Naive thymus-derived CD8-positive, alpha-beta T cell (primary cell): ENCODE data around the gene STRN4. TPM values are rescaled to one million over a fixed set of nuclear protein-coding genes. Genes with fewer than 3 reads are reported as not detected.
"Not testable (repeated sequence)": the region's sequence is repeated elsewhere in the genome, so short reads cannot be mapped to it uniquely, and the experiment has no call there.

ENCODE experiments used
- ATAC-seq, 2 donors: fragments of 150-1000 bp; cut with Tn5 transposase in 1 of 2; sonication (Bioruptor Pico), chemical (Tn5 transposase) in 1 of 2; 1 replicate in 1 of 2; 2 replicates in 1 of 2; pipeline ENCODE4 v1.10.0; 2021; ENCODE audit warnings: mild to moderate bottlenecking in 2 of 2, moderate library complexity in 2 of 2
- POLR2A ChIA-PET: fragments of 350-600 bp; sonication (Branson Sonifier 250); formaldehyde crosslinking; loops from one replicate; lab custom pipeline; 2021; ENCODE audit warnings: antibody characterized with exemption; lab: Charles Lee
- DNase-seq, 10 donors: peaks; one replicate each; pipeline versions ENCODE4 v3.0.0 to v3.0.0-alpha.2; 2020 to 2022
- H3K27ac Mint-ChIP-seq, 10 donors: one replicate each; pipeline ENCODE4 v1.8.0; 2020 to 2022; ENCODE audit warnings: mild to moderate bottlenecking in 10 of 10, mixed read lengths in 10 of 10, moderate library complexity in 4 of 10, inconsistent platforms in 1 of 10
- H3K27me3 Mint-ChIP-seq, 5 donors: one replicate each; pipeline ENCODE4 v1.8.0; 2021 to 2022; ENCODE audit warnings: mixed read lengths in 5 of 5
- H3K36me3 Mint-ChIP-seq, 3 donors: one replicate each; pipeline ENCODE4 v1.8.0; 2020 to 2022; ENCODE audit warnings: mixed read lengths in 3 of 3, mild to moderate bottlenecking in 2 of 3, inconsistent platforms in 1 of 3
- H3K4me1 Mint-ChIP-seq, 4 donors: one replicate each; pipeline ENCODE4 v1.8.0; 2021 to 2022; ENCODE audit warnings: mixed read lengths in 4 of 4
- H3K4me3 Mint-ChIP-seq, 10 donors: one replicate each; pipeline ENCODE4 v1.8.0; 2020 to 2022; ENCODE audit warnings: mild to moderate bottlenecking in 10 of 10, mixed read lengths in 10 of 10, moderate library complexity in 6 of 10, inconsistent platforms in 1 of 10
- H3K9me3 Mint-ChIP-seq, 9 donors: one replicate each; pipeline ENCODE4 v1.8.0; 2020 to 2022; ENCODE audit warnings: mixed read lengths in 9 of 9, mild to moderate bottlenecking in 3 of 9, inconsistent platforms in 1 of 9, moderate library complexity in 1 of 9
- polyA plus RNA-seq, 3 donors: library from polyadenylated mRNA; unstranded; fragments of 300-500 nt; fragmentation: Illumina TruSeq; gene quantifications; one replicate each; pipeline ENCODE4 v1.2.3, GENCODE V29; 2021
- total RNA-seq, 8 experiments: library from RNA in 2 of 8; stranded (reverse) in 2 of 8; gene quantifications; one replicate each; pipeline ENCODE4 v1.2.3 and lab custom pipeline; 2021 to 2026

STRN4 gene
- total and polyA plus RNA-seq, 5 experiments from 2014 or later = 8.2 to 81.9 (median 25.7) TPM

DNA sequence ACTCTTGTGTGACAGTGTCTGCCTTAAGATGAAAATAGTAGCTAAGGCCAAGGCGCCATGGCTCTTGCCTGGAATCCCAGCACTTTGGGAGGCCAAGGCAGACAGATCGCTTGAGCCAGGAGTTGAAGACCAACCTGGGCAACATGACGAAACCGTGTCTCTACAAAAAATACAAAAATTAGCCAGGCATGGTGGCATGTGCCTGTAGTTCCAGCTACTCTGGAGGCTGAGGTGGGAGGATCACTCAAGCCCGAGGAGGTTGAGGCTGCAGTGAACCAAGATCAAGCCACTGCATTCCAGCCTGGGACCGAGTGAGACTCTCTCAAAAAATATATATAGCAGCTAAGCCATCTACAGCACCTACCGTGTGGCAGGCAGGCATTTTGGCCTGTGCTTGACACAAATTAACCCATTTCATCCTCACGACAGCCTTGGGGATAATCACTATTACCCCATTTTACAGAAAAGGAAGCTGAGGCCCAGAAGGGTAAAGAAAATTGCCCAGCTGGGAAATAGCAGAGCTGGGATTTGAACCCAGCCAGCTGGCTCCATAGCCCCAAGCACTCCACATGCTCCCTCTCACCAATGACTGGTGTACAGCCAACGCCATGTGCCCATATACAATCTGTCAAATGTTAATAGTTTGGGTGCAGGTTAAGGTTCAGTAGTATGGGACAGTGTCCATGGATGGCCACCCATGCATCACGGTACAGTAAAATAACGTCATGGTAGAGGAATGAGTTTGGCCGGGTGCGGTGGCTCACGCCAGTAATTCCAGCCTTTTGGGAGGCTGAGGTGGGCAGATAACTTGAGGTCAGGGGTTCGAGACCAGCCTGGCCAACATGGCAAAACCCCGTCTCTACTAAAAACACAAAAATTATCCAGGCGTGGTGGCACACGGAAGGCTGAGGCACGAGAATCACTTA is 39.1 kb upstream of the STRN4 start:
- peaks cover 0 to 13% (median 0%) of the 10 kb centered on the region in 3 donors for H3K36me3 Mint-ChIP-seq
- peak overlapping the region; percentile 36 to 93 (median 88) for H3K4me3 Mint-ChIP-seq
- H3K4me1 Mint-ChIP-seq = peaks cover 24 to 59% (median 54%) of the 10 kb centered on the region in 4 donors
- no peaks in the 10 kb centered on the region for H3K27me3 Mint-ChIP-seq
- H3K27ac Mint-ChIP-seq = peak overlapping the region in 9 of 10 donors; percentile 53 to 94 (median 76)
- POLR2A ChIA-PET = interaction anchor here (1.4 kb wide), 1 partner anchor 36 kb away, joined by 3 read pairs; no protein-coding TSS in a partner anchor
- ATAC-seq (no peak), DNase-seq (no peak)
- no peaks in the 10 kb centered on the region for H3K9me3 Mint-ChIP-seq

DNA sequence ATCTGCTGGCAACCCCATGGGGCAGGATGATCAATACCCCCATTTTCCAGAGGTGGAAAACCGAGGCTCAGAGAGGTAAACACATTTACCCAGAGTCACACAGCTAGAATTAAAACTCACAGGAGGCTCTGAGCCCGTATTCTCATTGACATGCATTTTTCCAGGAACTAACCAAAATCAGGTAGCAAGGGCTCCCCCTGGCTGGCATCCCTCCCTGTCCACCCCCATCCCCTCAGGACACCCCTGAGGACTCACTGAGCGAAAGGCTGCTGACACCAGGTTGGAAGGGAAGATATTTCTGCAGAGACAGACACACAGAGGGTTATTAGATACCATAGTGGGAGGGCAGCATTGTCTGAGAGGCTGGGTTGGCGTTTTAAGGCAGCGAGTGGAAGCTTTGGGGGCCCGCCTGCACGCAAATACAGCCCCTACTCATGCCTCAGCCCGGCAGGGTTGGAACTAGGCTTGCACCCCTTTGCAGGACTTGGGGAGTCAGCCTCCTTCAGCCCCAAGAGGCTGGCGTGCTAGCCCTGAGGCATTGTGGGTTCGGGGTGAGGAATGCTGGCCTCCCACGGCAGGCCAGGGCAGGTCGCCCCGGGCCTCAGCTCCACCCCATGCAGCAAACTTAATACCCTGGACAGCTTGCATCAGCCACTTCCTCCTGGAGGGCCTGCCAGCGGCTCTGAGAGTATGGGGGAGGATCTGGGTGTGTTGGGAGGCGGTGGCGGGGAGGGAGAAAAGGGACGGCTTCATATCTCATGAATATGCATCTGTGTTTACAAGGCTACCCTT is 38.2 kb upstream of the STRN4 start:
- DNase-seq (no peak), ATAC-seq (no peak)
- H3K4me1 Mint-ChIP-seq = peaks cover 24 to 57% (median 53%) of the 10 kb centered on the region in 4 donors
- H3K27me3 Mint-ChIP-seq = no peaks in the 10 kb centered on the region
- H3K27ac Mint-ChIP-seq = peak overlapping the region in 7 of 10 donors; percentile 48 to 94 (median 81)
- peaks cover 0 to 14% (median under 1%) of the 10 kb centered on the region in 3 donors for H3K36me3 Mint-ChIP-seq
- H3K9me3 Mint-ChIP-seq = no peaks in the 10 kb centered on the region
- POLR2A ChIA-PET = interaction anchor here (1.4 kb wide), 1 partner anchor 37 kb away, joined by 3 read pairs; no protein-coding TSS in a partner anchor
- peak overlapping the region in 7 of 10 donors; percentile 22 to 91 (median 54) for H3K4me3 Mint-ChIP-seq

DNA sequence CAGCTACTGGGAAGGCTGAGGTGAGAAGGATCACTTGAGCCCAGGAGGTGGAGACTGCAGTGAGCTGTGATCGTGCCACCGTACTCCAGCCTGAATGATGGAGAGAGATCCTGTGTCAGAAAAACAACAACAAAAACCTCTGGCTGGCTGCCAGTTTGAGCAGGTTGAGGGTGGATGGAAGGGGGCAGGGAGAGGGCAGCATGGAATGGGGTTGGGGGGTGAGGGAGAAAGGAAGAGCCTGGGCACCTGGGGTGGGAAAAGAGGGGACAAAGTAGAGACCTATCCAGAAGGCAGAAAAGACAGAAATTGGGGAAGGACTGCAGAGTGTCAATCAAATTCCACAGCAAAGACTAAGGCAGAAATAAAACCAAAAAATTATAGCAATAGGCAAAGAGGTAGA is 37.4 kb upstream of the STRN4 start:
- Mint-ChIP-seq H3K4me1 (peaks cover 22 to 54% (median 46%) of the 10 kb centered on the region in 4 donors), H3K9me3 (no peaks in the 10 kb centered on the region), H3K27me3 (no peaks in the 10 kb centered on the region), H3K27ac (peak overlapping the region in 3 of 10 donors; percentile 44 to 94 (median 86)), H3K36me3 (peaks cover 0 to 17% (median 2%) of the 10 kb centered on the region in 3 donors), H3K4me3 (peak overlapping the region in 1 of 10 donors; percentile 24)
- POLR2A ChIA-PET = no interaction called here
- DNase-seq (no peak), ATAC-seq (no peak)

DNA sequence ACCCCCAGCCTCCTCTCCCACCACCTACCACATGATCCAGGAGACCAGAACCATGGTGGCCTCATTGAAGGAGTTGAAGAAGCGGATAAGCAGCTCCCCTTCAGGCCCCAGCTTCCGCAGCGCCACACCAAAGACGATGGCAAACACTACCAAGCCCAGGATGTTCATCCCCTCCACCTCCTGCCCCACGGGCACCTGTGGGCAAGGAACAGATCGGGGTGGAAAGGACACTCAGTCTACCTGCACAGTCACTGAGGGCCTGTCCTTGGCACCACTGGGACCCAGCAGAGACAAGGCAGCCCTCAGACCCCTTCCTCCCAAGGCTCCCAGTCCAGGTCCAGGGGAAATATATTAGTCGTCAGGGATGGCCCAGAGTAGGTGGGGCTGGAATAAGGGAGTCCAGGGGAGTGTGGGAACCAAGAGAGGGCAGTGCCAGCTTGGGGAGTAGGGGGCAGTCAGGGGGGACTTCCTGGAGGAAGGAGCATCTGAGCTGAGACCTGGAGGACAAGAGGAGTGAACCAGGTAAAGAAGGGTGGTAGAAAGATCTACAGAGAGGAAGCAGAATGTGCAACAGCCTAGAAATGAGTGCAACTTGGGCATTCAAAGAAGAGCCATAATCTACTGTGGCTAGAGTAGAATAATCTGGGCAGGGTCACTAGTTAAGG is 36.2 kb upstream of the STRN4 start:
- peaks cover 0 to 24% (median 2%) of the 10 kb centered on the region in 3 donors for H3K36me3 Mint-ChIP-seq
- POLR2A ChIA-PET = interaction anchor here (0.7 to 1.2 kb wide), 2 partner anchors 44 to 1504 kb away, joined by 5 to 8 read pairs; no protein-coding TSS in a partner anchor
- H3K4me3 Mint-ChIP-seq = no peak overlapping the region
- no peak for DNase-seq
- peak overlapping the region in 2 of 10 donors; percentile 10 to 58 for H3K27ac Mint-ChIP-seq
- H3K4me1 Mint-ChIP-seq = peaks cover 22 to 56% (median 41%) of the 10 kb centered on the region in 4 donors
- H3K27me3 Mint-ChIP-seq = no peaks in the 10 kb centered on the region
- no peak for ATAC-seq
- H3K9me3 Mint-ChIP-seq = no peaks in the 10 kb centered on the region

DNA sequence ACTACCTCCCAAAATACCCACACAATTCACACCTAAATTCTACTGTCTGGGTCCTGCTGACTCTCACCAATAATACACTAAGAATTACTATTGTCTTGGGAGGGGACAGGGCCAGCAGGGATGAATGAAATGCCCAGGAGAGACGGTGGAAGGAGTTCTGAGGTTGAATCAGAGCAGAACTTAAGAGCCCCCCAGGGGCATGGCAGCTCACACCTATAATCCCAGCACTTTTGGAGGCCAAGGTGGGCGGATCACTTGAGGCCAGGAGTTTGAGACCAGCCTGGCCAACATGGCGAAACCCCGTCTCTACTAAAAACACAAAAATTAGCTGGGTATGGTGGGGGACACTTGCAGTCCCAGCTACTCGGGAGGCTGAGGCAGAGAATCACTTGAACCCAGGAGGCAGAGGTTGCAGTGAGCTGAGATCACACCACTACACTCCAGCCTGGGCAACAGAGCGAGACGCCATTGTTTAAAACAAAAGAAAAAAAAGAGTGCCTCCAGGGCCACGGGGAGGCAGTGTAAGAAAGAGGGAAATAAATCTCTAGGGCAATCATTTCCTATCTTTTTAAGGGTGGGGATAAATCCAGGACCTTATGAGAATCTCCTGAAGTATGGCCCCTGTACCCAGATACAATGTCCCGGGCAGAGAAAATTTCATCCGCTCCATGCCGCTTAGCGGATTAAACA is 31.9 kb upstream of the STRN4 start:
- Mint-ChIP-seq H3K27ac (peak overlapping the region in 1 of 10 donors; percentile 29), H3K4me1 (peaks cover 0 to 17% (median 8%) of the 10 kb centered on the region in 4 donors), H3K36me3 (peaks cover 0 to 48% (median 17%) of the 10 kb centered on the region in 3 donors)
- not testable (repeated sequence) for H3K27me3 Mint-ChIP-seq, H3K4me3 Mint-ChIP-seq, H3K9me3 Mint-ChIP-seq, DNase-seq, ATAC-seq
- POLR2A ChIA-PET = interaction anchor here (0.6 kb wide), 1 partner anchor 8 kb away, joined by 3 read pairs; no protein-coding TSS in a partner anchor

DNA sequence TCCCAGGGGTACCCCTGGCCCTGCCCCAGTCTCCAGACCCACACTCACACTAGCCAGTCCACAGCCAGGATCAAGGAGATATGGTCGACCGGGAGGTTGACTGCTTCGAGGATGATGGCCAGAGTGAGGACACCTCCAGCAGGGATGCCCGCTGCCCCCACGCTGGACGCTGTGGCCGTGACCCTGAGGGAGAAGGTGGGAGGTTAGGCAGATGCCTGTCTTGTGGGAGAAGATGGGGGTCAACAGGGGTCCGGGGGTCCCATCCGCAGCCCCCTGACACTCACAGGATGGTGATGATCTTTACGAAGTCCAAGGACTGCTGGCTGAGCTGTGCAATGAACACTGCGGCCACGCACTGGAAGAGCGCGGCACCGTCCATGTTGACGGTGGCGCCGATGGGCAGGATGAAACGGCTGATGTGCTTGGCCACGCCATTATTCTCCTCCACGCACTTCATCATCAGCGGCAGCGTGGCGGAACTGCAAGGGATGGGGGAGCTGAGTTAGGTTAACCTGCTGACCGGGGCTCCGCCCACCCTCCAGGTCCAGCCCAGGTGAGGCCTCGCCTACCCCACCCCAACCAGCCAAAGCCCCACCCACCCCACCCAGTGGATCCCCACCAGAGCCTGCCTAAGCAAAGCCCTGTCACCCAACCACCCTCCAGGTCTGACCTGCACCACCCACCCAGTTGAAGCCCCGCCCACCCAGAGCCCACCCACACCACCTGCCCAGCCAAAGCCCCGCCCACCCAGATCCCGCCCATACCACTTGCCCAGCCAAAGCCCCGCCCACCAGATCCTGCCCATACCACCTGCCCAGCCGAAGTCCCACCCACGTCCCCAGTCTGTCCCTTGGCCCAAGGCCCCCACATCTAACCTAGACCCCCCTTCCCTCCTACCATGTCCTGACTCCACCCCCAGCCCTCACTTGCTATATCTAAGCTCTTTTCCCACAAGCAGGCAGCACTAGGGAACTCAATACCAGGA is 31.0 kb upstream of the STRN4 start:
- ATAC-seq (no peak), DNase-seq (no peak)
- POLR2A ChIA-PET = interaction anchor here (0.6 kb wide), 1 partner anchor 9 kb away, joined by 3 read pairs; no protein-coding TSS in a partner anchor
- peak overlapping the region in 3 of 10 donors; percentile 56 to 73 (median 62) for H3K27ac Mint-ChIP-seq
- H3K36me3 Mint-ChIP-seq = peaks cover 0 to 42% (median 17%) of the 10 kb centered on the region in 3 donors
- no peaks in the 10 kb centered on the region for H3K9me3 Mint-ChIP-seq
- no peaks in the 10 kb centered on the region for H3K27me3 Mint-ChIP-seq
- peaks cover 0 to 10% (median 5%) of the 10 kb centered on the region in 4 donors for H3K4me1 Mint-ChIP-seq
- no peak overlapping the region for H3K4me3 Mint-ChIP-seq

DNA sequence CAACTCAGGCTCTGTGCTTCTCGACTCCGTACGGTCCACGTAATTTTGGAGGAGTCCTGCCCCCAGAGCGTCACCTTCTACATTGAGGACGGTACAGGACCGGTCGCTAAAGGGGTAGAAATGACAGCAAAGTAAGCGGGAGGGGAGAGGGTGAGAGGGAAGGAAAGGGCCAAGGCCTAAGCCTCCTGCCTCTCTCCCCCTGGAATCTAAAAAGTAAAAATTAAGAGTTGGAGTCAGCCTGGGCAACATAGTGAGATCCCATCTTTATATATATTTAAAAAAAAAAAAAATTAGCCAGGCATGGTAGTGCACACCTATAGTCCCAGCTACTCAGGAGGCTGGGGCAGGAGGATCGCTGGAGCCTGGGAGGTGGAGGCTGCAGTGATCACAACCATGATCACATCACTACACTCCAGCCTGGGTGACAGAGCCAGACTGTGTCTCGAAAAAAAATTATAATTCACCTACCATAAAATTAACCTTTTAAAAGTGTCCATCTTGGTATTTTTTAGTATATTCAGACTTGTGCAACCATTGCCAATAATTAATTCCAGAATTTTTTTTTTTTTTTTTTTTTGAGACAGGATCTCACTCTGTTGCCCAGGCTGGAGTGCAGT is 29.5 kb upstream of the STRN4 start:
- DNase-seq = no peak
- POLR2A ChIA-PET = no interaction called here
- peaks cover 0 to 37% (median 17%) of the 10 kb centered on the region in 3 donors for H3K36me3 Mint-ChIP-seq

DNA sequence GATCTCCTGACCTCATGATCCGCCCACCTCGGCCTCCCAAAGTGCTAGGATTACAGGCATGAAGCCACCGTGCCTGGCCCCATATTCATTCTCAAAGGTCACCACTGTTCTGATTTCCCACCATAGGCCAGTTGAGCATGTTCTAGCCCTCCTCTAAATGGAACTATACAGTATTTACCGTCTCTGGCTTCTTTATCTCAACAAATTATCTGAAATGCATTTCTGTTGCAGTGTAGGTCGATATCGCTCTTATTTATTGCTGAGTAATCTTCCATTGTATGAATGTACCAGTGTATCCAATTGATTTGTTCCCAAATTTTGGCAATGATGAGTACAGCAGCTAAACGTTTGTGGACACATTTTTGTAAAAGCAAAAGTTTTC is 26.8 kb upstream of the STRN4 start:
- Mint-ChIP-seq H3K9me3 (no peaks in the 10 kb centered on the region), H3K27ac (no peak overlapping the region), H3K27me3 (no peaks in the 10 kb centered on the region), H3K4me1 (peaks cover 0 to 2% (median under 1%) of the 10 kb centered on the region in 4 donors), H3K4me3 (no peak overlapping the region), H3K36me3 (peaks cover 0 to 29% (median 15%) of the 10 kb centered on the region in 3 donors)
- no peak for ATAC-seq
- DNase-seq = no peak
- POLR2A ChIA-PET = no interaction called here

More for the DNA sequence above, 29.5 kb upstream of the STRN4 start:
- peaks cover 0 to 10% (median 5%) of the 10 kb centered on the region in 4 donors for H3K4me1 Mint-ChIP-seq
- no peak for ATAC-seq
- H3K27me3 Mint-ChIP-seq = no peaks in the 10 kb centered on the region
- H3K9me3 Mint-ChIP-seq = no peaks in the 10 kb centered on the region
- no peak overlapping the region for H3K4me3 Mint-ChIP-seq
- H3K27ac Mint-ChIP-seq = peak overlapping the region in 1 of 10 donors; percentile 4

DNA sequence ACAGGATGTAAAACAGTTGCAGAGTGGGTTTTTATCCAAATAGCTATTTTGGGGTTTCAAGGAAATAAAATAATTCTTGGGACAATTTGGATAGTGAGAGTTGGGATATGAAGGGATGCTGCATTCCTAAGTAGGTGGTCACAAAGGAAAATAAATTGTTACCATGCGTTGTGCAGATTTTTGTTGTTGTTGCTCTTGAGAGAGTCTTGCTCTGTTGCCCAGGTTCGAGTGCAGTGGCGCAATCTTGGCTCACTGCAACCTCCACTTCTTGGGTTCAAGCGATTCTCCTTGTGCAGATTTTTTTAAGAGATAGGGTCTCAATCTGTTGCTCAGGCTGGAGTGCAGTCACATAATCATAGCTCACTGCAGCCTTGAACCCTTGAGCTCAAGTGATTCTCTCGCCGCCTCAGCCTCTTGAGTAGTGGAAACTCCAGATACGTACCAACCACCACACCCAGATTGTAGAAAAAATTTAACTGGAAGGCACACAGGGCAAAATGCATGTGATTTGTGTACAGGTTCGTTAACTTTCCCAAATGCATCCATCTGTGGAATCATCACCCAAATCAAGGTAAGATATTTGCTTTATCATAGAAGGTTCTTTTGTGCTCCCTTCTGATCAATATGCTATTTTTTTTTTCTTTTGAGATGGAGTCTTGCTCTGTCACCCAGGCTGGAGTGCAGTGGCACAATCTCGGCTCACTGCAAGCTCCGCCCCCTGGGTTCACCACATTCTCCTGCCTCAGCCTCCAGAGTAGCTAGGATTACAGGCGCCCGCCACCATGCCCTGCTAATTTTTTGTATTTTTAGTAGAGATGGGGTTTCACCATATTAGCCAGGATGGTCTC is 26.1 kb upstream of the STRN4 start:
- ATAC-seq (no peak), DNase-seq (no peak)
- no peaks in the 10 kb centered on the region for H3K27me3 Mint-ChIP-seq
- H3K9me3 Mint-ChIP-seq = no peaks in the 10 kb centered on the region
- H3K36me3 Mint-ChIP-seq = peaks cover 0 to 26% (median 15%) of the 10 kb centered on the region in 3 donors
- POLR2A ChIA-PET = no interaction called here
- H3K27ac Mint-ChIP-seq = no peak overlapping the region
- no peak overlapping the region for H3K4me3 Mint-ChIP-seq
- H3K4me1 Mint-ChIP-seq = peaks cover 0 to 2% (median 0%) of the 10 kb centered on the region in 4 donors

DNA sequence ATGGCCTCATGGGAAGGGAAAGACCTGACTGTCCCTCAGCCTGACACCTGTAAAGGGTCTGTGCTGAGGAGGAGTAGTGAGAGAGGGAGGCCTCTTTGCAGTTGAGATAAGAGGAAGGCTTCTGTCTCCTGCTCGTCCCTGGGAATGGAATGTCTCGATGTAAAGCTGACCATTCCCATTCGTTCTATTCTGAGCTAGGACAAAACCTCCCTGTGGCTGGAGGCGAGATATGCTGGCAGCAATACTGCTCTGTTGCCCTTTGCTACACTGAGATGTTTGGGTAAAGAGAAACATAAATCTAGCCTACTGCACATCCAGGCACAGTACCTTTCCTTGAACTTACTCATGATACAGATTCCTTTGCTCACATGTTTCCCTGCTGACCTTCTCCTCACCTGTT is 22.5 kb upstream of the STRN4 start:
- POLR2A ChIA-PET, H3K4me1 Mint-ChIP-seq, H3K36me3 Mint-ChIP-seq, H3K4me3 Mint-ChIP-seq, ATAC-seq, DNase-seq, H3K27me3 Mint-ChIP-seq, H3K9me3 Mint-ChIP-seq: not testable (repeated sequence)
- peak overlapping the region in 1 of 10 donors; percentile 22 for H3K27ac Mint-ChIP-seq
